ENCODE measurements around the gene BEX2.
"Not testable (repeated sequence)": the region's sequence is repeated elsewhere in the genome, so short reads cannot be mapped to it uniquely, and the experiment has no call there.

Gene BEX2

DNA sequence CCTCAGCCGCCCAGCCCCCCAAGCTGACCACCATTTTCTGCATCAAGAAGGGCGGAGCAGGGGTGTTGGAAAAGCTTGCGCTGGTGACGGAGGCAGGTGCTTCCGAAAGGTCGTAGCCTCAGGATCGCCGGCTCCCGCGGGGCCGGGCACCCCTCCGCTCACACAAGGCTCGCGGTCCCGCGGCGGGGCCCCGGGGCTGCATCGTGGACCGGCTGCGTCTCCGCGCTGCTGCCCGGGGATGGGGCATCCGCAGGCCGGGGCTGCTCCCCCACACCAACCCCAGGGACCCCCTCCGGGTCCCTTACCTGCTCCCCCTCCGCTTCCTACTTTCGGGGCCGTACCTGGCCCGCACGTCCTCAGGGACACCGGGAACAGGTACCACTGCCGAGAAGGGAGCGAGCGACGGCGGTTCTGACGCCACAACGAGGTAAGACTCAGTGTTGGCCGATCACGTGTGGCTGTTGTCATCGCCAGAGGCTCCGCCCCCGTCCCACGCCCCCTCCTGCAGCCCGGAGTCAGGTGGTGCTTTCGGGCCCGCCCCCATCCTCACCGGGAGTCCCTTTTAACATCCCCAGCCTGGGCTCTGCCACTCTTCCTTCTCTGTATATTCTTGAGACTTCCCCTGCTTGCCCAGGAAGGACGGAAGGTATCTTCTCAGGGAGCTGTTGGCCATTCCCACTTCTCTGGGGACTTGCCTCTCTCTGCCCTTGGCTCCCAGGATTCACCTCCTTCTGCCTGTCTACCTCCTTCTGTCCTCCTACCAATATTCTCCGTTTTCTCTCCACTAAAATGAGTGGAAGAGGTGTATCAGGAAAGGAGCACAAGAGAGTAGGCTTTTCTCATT is at the start of gene BEX2:
Gene BEX2, minus strand, starts transcription at position 436 of the 844 bp plus-strand sequence. CDS start 1,014 bp downstream, outside the sequence.
- no peak for TF ChIP-seq POLR2A (IDR thresholded peaks at IDR 0.05; ENCODE audit: low read depth, low read length)
- DNase-seq (ENCODE audit: insufficient read length, low spot score) (peak; percentile 27), FAIRE-seq (no peak)

DNA sequence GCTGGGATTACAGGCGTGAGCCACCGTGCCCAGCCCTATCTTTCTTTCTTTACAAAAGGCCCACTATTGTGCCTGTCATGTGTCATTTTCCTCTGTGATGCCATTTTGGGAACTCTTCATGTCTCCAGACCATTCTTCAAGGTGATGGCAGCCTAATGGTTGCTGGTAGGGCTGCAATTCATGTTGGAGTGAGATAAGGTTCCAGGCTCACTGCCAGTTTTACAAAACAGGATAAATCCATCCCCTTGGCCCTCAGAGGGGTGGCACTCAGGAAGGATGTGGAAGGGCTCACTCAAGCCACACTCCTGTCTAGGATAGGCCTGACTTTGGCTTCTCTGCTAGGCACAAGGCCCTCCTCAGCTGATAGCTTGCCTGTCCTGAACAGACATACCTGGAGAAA is 49.3 kb upstream of the BEX2 start:
- DNase-seq (ENCODE audit: insufficient read length, low spot score), result no peak
- FAIRE-seq, result no peak
- TF ChIP-seq POLR2A (IDR thresholded peaks at IDR 0.05; ENCODE audit: low read depth, low read length), result no peak

DNA sequence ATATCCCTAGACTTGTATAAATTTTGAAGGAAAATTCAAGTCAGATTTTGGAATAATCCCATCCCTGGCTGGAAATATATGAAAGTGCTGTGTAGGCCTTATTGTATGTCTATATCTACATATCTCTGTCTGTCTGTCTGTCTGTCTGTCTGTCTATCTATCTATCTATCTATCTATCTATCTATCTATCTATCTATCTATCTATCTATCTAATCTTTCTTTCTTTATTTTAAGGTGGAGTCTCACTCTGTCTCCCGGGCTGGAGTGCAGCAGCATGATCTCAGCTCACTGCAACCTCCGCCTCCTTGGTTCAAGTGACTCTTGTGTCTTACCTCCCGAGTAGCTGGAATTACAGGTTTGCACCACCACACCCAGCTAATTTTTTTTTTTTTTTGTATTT is 48.8 kb upstream of the BEX2 start:
- FAIRE-seq; DNase-seq (ENCODE audit: insufficient read length, low spot score): not testable (repeated sequence)

DNA sequence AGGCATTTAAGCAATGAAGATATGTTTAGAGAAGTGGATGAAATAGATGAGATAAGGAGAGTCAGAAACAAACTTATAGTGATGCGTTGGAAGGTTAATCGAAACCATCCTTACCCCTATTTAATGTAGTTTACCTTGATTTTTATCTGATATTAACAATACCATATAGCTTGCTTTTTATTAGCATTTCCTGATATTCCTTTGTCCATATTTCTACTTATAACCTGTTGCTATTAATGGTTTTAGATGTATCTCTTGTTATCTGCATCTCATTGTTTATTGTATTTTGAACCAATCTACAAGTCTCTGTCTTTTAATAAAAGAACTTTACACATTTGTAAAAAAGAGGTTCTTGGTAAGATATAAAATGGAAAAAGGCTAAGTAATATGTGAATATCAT is 47.1 kb upstream of the BEX2 start:
- FAIRE-seq (no peak), DNase-seq (ENCODE audit: insufficient read length, low spot score) (no peak)
- no peak for TF ChIP-seq POLR2A (IDR thresholded peaks at IDR 0.05; ENCODE audit: low read depth, low read length)

DNA sequence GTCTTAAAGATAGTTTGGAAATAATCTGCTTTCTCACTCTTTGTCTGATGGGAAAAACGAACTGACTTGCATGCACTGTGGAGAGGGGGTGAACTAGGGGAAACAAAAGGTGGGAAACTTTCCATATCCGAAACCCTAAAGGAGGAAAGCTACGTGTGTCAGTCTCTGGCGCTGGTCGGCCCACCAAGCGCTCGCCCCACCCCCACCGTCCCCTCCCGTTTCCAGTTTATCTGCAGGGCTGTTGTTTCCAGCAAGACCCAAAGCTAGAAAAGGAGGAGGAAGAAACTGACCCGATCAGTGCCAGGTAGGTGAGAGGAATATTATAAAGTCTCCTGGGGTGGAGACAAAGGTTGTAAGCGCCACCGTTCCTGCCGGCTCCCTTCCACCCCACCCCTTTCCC is 46.1 kb upstream of the BEX2 start:
- FAIRE-seq, result no peak
- no peak for DNase-seq (ENCODE audit: insufficient read length, low spot score)
- no peak for TF ChIP-seq POLR2A (IDR thresholded peaks at IDR 0.05; ENCODE audit: low read depth, low read length)

DNA sequence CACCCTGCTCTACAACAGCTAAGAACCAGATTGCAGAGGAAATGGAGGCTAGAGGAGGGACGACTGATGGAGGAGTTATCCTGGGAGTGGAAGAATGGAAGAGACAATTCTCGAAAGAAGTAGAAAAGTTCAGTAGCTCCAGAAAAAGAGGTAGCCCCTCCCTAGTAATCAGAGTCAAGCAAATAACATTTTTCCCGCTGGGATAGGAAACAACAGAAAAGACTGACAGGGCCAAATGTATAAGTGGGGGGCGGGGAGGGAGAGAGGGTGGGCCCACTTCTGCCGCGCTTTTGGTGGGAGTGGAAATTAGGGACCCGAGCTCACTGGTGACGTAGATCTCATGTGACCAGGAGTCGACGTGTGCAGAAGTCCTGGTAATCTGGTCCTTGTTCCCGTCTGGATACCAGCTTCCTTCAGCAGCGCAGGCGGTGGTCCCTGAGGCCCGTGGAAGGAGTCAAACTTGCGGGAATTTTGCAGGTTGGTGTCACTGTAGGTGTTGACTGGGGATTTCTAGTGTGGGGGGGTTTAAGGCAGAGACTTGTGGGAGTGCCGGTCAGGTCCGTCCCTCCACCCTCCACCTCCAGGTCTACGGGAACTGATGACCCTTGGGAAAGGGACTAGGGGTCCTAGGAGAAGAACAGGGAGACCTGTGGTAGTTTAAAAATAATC is 45.5 kb upstream of the BEX2 start, which contains the start of gene TCEAL9:
Gene TCEAL9, plus strand, starts transcription at position 377 of the 669 bp plus-strand sequence. CDS start 1,179 bp downstream, outside the sequence.
- FAIRE-seq, result peak; percentile 96
- TF ChIP-seq POLR2A (IDR thresholded peaks at IDR 0.05; ENCODE audit: low read depth, low read length), result peak; percentile 70
- DNase-seq (ENCODE audit: insufficient read length, low spot score), result no peak

DNA sequence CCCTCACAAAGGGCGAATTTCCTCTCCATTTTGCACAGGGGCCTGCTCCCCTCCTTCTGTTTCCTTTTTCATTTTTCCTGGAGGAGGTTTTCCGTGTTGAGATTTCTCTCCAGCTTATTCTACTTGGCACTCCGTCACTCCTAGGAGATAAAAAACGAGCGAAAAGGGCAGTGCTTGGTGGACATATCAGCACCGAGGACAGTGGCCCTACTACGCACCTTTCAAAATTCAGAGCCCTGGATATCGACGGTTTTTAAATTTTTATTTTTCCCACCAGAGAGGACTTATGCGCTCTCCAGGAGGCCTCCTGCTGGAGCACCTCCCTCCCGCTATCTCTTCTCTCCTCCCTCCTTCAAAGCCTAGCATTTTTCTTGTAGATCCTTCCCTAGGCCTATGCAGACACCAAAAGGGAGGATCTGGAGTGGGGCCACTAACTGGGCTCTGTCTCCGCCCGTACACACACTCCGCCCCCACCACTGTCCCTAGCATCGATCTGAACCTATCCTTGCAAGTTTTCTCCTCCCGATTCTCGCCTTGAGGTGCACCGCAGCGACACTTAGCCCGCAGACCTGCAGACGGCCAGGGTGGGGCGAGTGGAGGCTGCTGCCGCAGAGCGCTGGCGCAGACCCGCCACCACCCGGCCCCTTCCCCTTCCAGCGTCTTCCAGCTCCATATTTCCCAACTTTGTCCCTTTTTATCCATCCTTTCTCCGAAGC is 37.0 kb upstream of the BEX2 start:
- TF ChIP-seq POLR2A (IDR thresholded peaks at IDR 0.05; ENCODE audit: low read depth, low read length), result no peak
- DNase-seq (ENCODE audit: insufficient read length, low spot score) (no peak), FAIRE-seq (no peak)

DNA sequence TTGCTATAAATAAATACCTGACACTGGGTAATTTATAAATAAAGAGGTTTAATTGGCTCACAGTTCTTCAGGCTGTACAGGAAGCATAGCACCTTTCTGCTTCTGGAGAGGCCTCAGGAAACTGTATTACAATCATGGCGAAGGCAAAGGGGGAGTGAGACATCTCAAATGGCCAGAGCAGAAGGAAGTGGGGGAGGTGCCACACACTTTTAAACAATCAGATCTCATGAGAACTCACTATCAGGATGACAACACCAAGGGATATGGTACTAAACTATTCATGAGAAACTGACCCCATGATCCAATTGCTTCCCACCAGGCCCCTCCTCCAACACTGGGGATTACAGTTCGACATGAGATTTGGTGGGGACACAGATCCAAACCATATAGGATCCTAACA is 33.8 kb upstream of the BEX2 start:
- TF ChIP-seq POLR2A (IDR thresholded peaks at IDR 0.05; ENCODE audit: low read depth, low read length), result no peak
- DNase-seq (ENCODE audit: insufficient read length, low spot score) (no peak), FAIRE-seq (no peak)

DNA sequence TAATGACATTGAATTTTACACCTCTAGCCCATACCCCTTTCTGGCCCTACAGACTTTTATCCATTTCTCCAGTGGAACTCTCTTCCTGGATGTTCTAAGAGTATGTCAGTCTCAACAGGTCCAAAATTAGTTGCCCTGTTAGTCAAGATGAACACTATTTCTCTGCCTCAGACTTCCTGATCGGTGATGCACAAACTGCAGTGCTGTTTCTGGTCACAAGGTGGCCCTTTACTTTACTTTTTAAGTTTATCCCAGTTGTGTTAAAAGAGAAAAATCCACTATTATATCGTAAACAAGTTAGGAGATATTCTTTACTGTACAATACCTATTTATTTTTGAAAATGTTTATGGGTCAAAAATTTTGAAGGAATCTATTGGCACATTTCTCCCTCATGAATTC is 32.3 kb upstream of the BEX2 start:
- FAIRE-seq, result peak; percentile 62
- no peak for DNase-seq (ENCODE audit: insufficient read length, low spot score)
- TF ChIP-seq POLR2A (IDR thresholded peaks at IDR 0.05; ENCODE audit: low read depth, low read length), result no peak

DNA sequence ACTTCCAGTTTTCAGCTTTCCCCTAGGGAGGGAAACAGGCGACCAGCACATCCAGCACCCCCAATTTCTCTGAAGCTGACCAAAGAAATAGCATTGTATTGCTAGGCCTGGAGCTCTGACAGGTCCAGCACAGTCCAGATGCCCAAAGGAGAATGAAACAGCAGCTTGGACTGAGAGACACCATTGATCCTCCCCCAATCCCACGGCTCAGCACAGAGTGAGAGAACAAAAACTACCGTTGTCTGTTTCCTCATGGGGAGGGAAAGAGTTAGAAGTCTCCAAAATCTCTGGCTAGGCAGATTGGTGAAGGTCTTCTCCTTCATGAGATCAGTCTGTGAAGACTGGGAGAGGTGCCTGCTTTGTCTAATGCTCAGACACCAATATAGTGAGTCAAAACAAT is 27.9 kb upstream of the BEX2 start:
- FAIRE-seq, result no peak
- TF ChIP-seq POLR2A (IDR thresholded peaks at IDR 0.05; ENCODE audit: low read depth, low read length), result no peak
- no peak for DNase-seq (ENCODE audit: insufficient read length, low spot score)

DNA sequence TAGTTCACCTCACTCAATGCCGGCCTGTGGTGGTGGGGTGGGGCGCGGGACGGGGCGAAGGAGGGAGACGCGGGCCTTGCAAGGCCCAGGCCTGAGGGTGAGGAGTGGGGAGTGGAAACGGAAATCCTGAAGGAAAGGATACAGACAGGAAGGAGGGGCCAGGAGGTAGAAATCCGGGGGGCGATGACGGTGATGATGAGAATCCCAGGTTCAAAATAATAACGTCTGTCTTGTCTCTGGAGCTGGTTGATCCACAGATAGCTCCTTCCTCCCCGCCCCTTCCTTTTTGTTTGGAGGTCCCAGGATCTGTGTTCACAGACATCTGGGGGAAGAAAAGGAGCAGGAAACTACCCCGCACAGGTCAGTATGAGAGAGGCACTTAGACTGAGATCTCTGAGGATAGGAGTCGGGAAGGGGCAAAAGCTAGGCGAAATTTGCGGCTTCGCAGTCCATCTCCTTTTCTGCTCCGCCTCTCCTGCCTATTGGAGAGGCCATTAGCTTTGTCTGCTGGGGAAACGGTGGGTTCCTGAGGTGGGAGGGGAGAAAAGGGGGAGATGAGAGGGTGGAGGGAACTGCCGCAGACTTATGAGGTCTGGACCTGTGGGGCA is 20.0 kb upstream of the BEX2 start:
- FAIRE-seq, result no peak
- DNase-seq (ENCODE audit: insufficient read length, low spot score), result no peak
- TF ChIP-seq POLR2A (IDR thresholded peaks at IDR 0.05; ENCODE audit: low read depth, low read length), result no peak

DNA sequence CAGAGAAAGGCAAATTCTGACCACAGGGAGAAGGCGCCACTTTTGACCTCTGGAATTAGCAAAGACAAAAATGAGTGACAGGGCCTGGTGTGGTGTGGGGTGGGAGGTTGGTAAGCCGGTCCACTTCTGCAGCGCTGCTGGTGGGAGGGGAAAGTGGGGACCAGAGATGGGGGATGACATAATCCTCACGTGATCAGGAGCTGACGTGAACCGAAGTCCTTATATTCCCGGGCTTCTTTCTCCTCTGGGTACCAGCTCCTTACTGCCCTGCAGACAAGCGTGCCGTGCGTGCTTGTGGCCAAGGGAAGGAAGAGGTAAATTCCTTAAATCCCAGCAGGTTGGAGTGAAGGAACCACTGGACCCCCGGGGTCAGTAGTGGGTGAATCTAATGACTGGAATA is 19.2 kb upstream of the BEX2 start, which contains the start of gene TCEAL7:
Gene TCEAL7, plus strand, starts transcription at position 249 of the 400 bp plus-strand sequence. CDS start 1,165 bp downstream, outside the sequence.
- DNase-seq (ENCODE audit: insufficient read length, low spot score) (no peak), FAIRE-seq (no peak)
- TF ChIP-seq POLR2A (IDR thresholded peaks at IDR 0.05; ENCODE audit: low read depth, low read length), result no peak

DNA sequence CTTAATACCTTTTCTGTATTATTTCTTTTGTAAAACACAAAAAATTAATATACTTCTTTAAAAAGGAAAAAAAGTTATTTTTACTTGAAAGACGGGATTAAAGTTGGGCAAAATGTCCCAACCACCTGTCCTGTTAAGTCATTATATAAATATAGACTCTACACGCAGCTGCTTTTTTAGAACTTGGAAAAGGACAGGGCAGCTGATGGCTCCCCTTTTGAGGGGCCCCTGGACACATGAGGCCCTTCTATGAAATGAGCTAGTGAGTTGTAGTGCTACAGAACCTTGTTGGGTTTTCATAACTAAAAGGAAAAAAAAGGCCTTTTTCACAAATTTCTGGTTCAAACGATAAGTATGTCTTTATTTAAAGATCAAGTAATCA is 600 bp upstream of the BEX2 start:
- DNase-seq (ENCODE audit: insufficient read length, low spot score) (no peak), FAIRE-seq (no peak)
- no peak for TF ChIP-seq POLR2A (IDR thresholded peaks at IDR 0.05; ENCODE audit: low read depth, low read length)
